ENCODE measurements around the gene STX10. TPM values are rescaled to one million over a fixed set of nuclear protein-coding genes. Genes with fewer than 3 reads are reported as not detected.

Gene STX10
- polyA plus RNA-seq, 1 of the 3 experiments (the other 2 are of a cell fraction) = 163 TPM

DNA sequence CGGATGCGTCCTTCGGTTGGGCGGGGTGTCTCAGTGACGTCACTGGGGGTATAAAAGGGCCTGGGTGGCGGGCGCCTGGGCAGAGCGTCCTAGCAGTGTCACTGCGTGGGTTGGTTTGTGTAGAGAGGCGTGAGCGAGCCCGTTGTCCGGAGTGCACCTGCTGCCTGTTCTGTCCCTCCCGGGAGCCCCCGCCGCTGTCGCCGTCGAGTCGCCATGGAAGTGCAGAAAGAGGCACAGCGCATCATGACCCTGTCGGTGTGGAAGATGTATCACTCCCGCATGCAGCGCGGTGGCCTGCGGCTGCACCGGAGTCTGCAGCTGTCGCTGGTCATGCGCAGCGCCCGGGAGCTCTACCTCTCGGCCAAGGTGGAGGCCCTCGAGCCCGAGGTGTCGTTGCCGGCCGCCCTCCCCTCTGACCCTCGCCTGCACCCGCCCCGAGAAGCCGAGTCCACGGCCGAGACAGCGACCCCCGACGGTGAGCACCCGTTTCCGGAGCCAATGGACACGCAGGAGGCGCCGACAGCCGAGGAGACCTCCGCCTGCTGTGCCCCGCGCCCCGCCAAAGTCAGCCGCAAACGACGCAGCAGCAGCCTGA, 2.9 kb upstream of the STX10 start:
- WGBS (ENCODE audit: low lambda C conversion rate) = 1% methylated on average over 20 of the region's 59 CpGs
- TF ChIP-seq SMC3 (IDR thresholded peaks at IDR 0.05; ENCODE audit: low read depth, low read length) (no peak), CHD2 (IDR thresholded peaks at IDR 0.05; ENCODE audit: low read length, partially characterized antibody) (peak; percentile 43), RFX5 (IDR thresholded peaks at IDR 0.05; ENCODE audit: low read length) (no peak), TEAD4 (IDR thresholded peaks at IDR 0.05; ENCODE audit: borderline replicate concordance, insufficient read depth) (no peak), YY1 (IDR thresholded peaks at IDR 0.05; ENCODE audit: low read depth) (no peak), POLR2AphosphoS5 (IDR thresholded peaks at IDR 0.05; ENCODE audit: low read depth, low read length) (peak; percentile 100), RXRA (IDR thresholded peaks at IDR 0.05; ENCODE audit: borderline replicate concordance, low read depth) (no peak), RCOR1 (IDR thresholded peaks at IDR 0.05; ENCODE audit: low read length) (peak; percentile 54; the same call in 1 of the 2 replicates), ELF1 (IDR thresholded peaks at IDR 0.05) (0 out of 2 replicates have a peak, but pooled peaks have one; percentile 38), EZH2phosphoT487 (IDR thresholded peaks at IDR 0.05; ENCODE audit: borderline replicate concordance, low read depth) (no peak), NRF1 (IDR thresholded peaks at IDR 0.05; ENCODE audit: low read depth, low read length) (no peak), GATA2 (CRISPR knock-in tag; IDR thresholded peaks at IDR 0.05) (no peak), MXI1 (IDR thresholded peaks at IDR 0.05; ENCODE audit: low read depth, low read length) (peak; percentile 76), JUND (IDR thresholded peaks at IDR 0.05) (no peak), EP300 (IDR thresholded peaks at IDR 0.05; ENCODE audit: borderline replicate concordance in 1 of 2, low read depth in 1 of 2, low read length in 1 of 2) (no peak), TAF1 (IDR thresholded peaks at IDR 0.05; ENCODE audit: borderline replicate concordance, low read depth, low read length) (peak; percentile 99), FOXJ3 (CRISPR knock-in tag; IDR thresholded peaks at IDR 0.05) (no peak), NFIC (IDR thresholded peaks at IDR 0.05; ENCODE audit: borderline replicate concordance) (no peak; the same call in 1 of the 2 replicates), RAD21 (IDR thresholded peaks at IDR 0.05; ENCODE audit: low read length) (no peak), TCF12 (IDR thresholded peaks at IDR 0.05) (0 out of 2 replicates have a peak, but pooled peaks have one; percentile 9)
- TF ChIP-seq, protein P1, sequence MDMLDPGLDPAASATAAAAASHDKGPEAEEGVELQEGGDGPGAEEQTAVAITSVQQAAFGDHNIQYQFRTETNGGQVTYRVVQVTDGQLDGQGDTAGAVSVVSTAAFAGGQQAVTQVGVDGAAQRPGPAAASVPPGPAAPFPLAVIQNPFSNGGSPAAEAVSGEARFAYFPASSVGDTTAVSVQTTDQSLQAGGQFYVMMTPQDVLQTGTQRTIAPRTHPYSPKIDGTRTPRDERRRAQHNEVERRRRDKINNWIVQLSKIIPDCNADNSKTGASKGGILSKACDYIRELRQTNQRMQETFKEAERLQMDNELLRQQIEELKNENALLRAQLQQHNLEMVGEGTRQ (IDR thresholded peaks at IDR 0.05; ENCODE audit: borderline replicate concordance, low read depth, low read length) = no peak
- TF ChIP-seq, protein P2, sequence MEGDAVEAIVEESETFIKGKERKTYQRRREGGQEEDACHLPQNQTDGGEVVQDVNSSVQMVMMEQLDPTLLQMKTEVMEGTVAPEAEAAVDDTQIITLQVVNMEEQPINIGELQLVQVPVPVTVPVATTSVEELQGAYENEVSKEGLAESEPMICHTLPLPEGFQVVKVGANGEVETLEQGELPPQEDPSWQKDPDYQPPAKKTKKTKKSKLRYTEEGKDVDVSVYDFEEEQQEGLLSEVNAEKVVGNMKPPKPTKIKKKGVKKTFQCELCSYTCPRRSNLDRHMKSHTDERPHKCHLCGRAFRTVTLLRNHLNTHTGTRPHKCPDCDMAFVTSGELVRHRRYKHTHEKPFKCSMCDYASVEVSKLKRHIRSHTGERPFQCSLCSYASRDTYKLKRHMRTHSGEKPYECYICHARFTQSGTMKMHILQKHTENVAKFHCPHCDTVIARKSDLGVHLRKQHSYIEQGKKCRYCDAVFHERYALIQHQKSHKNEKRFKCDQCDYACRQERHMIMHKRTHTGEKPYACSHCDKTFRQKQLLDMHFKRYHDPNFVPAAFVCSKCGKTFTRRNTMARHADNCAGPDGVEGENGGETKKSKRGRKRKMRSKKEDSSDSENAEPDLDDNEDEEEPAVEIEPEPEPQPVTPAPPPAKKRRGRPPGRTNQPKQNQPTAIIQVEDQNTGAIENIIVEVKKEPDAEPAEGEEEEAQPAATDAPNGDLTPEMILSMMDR (IDR thresholded peaks at IDR 0.05) = peak; percentile 39; the same call in 1 of the 2 replicates
- TF ChIP-seq, protein P3, sequence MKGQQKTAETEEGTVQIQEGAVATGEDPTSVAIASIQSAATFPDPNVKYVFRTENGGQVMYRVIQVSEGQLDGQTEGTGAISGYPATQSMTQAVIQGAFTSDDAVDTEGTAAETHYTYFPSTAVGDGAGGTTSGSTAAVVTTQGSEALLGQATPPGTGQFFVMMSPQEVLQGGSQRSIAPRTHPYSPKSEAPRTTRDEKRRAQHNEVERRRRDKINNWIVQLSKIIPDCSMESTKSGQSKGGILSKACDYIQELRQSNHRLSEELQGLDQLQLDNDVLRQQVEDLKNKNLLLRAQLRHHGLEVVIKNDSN (IDR thresholded peaks at IDR 0.05; ENCODE audit: borderline replicate concordance, low read depth) = no peak
- TF ChIP-seq, protein P4, sequence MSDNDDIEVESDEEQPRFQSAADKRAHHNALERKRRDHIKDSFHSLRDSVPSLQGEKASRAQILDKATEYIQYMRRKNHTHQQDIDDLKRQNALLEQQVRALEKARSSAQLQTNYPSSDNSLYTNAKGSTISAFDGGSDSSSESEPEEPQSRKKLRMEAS (IDR thresholded peaks at IDR 0.05; ENCODE audit: low read depth) = no peak
- TF ChIP-seq, protein P5, sequence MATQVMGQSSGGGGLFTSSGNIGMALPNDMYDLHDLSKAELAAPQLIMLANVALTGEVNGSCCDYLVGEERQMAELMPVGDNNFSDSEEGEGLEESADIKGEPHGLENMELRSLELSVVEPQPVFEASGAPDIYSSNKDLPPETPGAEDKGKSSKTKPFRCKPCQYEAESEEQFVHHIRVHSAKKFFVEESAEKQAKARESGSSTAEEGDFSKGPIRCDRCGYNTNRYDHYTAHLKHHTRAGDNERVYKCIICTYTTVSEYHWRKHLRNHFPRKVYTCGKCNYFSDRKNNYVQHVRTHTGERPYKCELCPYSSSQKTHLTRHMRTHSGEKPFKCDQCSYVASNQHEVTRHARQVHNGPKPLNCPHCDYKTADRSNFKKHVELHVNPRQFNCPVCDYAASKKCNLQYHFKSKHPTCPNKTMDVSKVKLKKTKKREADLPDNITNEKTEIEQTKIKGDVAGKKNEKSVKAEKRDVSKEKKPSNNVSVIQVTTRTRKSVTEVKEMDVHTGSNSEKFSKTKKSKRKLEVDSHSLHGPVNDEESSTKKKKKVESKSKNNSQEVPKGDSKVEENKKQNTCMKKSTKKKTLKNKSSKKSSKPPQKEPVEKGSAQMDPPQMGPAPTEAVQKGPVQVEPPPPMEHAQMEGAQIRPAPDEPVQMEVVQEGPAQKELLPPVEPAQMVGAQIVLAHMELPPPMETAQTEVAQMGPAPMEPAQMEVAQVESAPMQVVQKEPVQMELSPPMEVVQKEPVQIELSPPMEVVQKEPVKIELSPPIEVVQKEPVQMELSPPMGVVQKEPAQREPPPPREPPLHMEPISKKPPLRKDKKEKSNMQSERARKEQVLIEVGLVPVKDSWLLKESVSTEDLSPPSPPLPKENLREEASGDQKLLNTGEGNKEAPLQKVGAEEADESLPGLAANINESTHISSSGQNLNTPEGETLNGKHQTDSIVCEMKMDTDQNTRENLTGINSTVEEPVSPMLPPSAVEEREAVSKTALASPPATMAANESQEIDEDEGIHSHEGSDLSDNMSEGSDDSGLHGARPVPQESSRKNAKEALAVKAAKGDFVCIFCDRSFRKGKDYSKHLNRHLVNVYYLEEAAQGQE (IDR thresholded peaks at IDR 0.05; ENCODE audit: low read depth, low read length) = peak; percentile 45; the same call in 1 of the 2 replicates

More for the DNA sequence above, 2.9 kb upstream of the STX10 start:
- H3K9me3 ChIP-seq = no peaks in the 10 kb centered on the region
- no peaks in the 10 kb centered on the region for H3K9me2 ChIP-seq
- H2AFZ ChIP-seq (ENCODE audit: low read depth) = no peak overlapping the region
- POLR2A ChIA-PET = interaction anchor here (0.5 to 2.2 kb wide), 14 partner anchors 10 to 921 kb away, joined by 3 to 73 read pairs (median 5); partner anchors contain the start of genes DAND5, GCDH and NACC1
- peaks cover 25% of the 10 kb centered on the region for H4K20me1 ChIP-seq (ENCODE audit: insufficient read depth)
- DNase-seq = peak; percentile 92
- peaks cover 4 to 23% of the 10 kb centered on the region in 2 experiments; a peak in 1 of 4 replicates for H3K4me1 ChIP-seq (ENCODE audit: control insufficient read depth in 1 of 2, insufficient read depth in 2 of 2, low read depth in 1 of 2, low read length in 1 of 2)
- peak overlapping the region; percentile 98 for H3K4me2 ChIP-seq
- peak overlapping the region; percentile 93 for H3K9ac ChIP-seq
- peak overlapping the region; percentile 98 to 99 for H3K27ac ChIP-seq (ENCODE audit: low read depth in 2 of 2, low read length in 1 of 2)
- peak overlapping the region; percentile 76 to 90 for H3K4me3 ChIP-seq (ENCODE audit: low read depth in 2 of 2, low read length in 1 of 2)
- CTCF ChIA-PET = interaction anchor here (0.6 to 1.8 kb wide), 15 partner anchors 10 to 188 kb away, joined by 3 to 11 read pairs (median 4); partner anchors contain the start of genes DAND5 and NACC1
- H3K79me2 ChIP-seq (ENCODE audit: insufficient read depth) = peaks cover 60% of the 10 kb centered on the region
- H3K27me3 ChIP-seq (ENCODE audit: insufficient read depth) = no peaks in the 10 kb centered on the region
- H3K36me3 ChIP-seq (replicated peaks in 1 of 2; ENCODE audit: control insufficient read depth in 1 of 2, insufficient read depth in 2 of 2, low read length in 1 of 2) = peaks cover 0 to 19% of the 10 kb centered on the region in 2 experiments
- peaks cover 40% of the 10 kb centered on the region for H3F3A ChIP-seq (replicated peaks; ENCODE audit: insufficient read depth)
